Esophagus squamous epithelium (tissue), 4 donors: Measurements from ENCODE around the gene L2HGDH.

ENCODE experiments used
- CTCF ChIP-seq, 6 experiments: fragments of 450-650 bp in 4 of 6; fragments of 200-600 bp in 2 of 6; sonication (generic) in 2 of 6; IDR thresholded peaks; one replicate each; pipeline ENCODE4 v1.5.1; 2016 to 2019; ENCODE audit warnings: antibody characterized with exemption in 6 of 6, mild to moderate bottlenecking in 4 of 6, moderate library complexity in 4 of 6
- POLR2A ChIP-seq, 4 donors: fragments of 450-650 bp; IDR thresholded peaks; one replicate each; pipeline ENCODE4 v1.6.1; 2017; ENCODE audit warnings: antibody characterized with exemption in 4 of 4, mild to moderate bottlenecking in 4 of 4, moderate library complexity in 3 of 4

- no peak for TF ChIP-seq CTCF (IDR thresholded peaks at IDR 0.05)
- no peak for TF ChIP-seq POLR2A (IDR thresholded peaks at IDR 0.05)
Observed at GRCh38 chr14:50319293-50319692, 7.3 kb upstream of the L2HGDH start.
